ENCODE results near the gene GSN.

GSN gene

DNA sequence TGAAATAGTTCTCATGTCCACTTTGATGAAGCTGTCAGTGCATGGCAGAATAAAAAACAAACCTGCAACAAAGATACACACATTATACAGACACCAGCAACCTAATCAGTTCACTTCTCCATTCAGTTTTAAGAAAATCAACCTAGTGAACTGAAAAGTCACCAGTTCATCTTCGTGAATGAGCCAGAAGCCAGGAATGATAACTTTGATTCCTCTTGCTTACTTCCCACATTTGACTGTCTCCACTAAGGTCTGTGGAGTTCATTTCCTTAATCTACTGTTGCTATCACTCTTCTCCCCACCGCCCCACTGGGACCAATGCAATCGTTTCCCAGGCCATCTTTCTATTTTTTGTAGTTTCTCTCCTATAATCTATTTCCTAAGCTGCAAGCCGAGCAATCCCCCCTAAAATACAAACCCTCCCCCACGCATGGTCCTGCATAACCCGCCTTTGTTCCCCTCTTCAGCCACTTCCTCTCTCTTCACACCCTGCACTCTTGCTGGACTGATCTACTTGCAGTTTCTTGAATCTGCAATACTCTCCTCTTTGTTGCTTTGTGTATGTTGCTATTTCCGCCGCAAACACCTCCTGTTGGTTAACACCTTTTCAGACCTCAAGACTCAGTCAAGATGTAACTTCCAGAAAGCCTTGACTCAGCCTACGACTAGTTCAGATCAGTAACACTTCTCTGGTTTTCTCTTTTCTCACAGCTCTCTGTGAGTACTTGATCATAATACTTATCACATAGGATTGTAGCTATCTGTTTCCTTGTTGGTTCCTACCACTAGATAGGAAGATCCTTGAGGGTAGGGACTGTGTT lies 85.5 kb downstream of the GSN start:
- peak; percentile 22 to 31 for DNase-seq (ENCODE audit: low read depth in 2 of 2)

DNA sequence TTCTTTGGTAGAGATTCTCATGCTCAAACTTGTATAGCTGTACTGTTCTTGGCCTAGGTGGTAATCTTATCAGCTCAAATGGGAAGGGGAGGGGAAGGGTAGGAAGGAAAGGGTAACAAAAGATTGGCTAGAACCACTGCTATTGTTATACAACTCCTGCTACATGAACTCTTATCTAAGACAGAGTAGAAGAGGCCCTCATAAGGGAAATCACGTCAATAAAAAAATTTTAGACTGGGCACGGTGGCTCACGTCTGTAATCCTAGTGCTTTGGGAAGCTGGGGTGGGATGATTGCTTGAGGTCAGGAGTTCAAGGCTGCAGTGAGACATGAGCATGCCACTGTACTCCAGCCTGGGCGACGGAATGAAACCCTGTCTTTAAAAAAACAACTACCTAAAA lies 86.2 kb downstream of the GSN start:
- DNase-seq (ENCODE audit: low read depth in 2 of 2): no peak

- no peak for DNase-seq (ENCODE audit: low read depth in 2 of 2)
These were observed 86.8 kb downstream of the GSN start for GRCh38 chr9:121354762-121355161.

DNA sequence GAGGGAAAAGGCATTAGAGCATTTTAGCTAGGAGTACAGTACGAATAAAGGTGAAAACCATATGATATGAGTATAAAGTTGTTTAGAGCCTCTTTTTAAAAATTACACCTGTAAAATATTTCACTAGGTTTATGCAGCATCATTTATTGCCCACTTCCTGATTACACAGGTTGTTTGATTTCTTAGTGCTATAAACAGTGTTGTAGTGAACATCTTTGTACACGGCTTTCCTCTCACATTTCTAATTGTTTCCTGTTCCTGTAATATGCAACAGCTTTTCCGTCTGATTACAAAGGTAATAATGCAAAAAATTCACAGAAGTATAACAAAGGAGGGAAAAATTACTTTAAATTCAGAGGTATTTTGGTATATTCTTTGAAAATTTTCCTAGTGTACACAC lies 89.0 kb downstream of the GSN start:
- no peak for DNase-seq (ENCODE audit: low read depth in 2 of 2)

- DNase-seq (ENCODE audit: low read depth in 2 of 2): no peak
These were observed 90.8 kb downstream of the GSN start for GRCh38 chr9:121358751-121359150.

DNA sequence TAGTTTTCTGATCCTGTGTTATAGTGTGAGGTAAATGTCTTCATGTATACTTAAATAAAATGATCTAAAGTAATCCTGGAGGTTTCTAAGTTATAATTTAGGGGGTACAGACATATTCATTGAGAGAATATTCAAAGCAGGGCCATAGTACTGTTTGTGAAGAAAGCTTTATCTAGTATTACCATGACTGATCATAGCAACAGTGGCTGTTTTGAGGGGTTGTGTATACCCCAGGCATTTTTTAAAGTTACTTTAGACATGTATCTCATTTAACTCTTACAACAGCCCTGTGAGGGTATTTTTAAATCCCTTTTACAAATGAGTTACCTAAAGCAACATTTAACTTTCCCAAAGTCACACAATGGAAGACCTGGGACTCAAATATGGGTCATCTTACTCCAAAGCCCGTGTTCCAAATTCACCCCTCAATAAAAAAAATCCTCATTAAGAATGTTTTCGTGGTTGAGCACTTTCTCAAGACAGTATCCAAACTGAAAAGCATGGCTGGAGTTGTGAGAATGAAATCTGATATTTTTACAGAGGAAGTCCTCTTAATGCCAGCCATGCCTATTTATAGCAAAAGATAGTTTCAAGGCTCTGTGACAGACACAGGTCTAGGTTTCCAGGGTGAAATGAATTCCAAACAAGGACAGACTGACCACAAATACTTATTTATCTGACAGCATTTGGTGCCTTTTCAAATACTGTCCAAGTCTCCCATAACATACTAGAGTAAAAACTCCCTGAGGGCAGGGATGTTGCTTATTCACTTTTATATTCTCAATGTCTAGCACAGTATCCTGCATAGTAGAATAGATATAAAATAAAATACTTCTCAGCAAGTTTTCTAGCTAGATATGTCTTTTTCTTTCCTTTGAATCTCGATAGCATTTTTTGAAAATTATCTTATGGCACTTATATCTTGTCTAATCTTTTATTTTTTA lies 91.7 kb downstream of the GSN start:
- DNase-seq (ENCODE audit: low read depth in 2 of 2): no peak

DNA sequence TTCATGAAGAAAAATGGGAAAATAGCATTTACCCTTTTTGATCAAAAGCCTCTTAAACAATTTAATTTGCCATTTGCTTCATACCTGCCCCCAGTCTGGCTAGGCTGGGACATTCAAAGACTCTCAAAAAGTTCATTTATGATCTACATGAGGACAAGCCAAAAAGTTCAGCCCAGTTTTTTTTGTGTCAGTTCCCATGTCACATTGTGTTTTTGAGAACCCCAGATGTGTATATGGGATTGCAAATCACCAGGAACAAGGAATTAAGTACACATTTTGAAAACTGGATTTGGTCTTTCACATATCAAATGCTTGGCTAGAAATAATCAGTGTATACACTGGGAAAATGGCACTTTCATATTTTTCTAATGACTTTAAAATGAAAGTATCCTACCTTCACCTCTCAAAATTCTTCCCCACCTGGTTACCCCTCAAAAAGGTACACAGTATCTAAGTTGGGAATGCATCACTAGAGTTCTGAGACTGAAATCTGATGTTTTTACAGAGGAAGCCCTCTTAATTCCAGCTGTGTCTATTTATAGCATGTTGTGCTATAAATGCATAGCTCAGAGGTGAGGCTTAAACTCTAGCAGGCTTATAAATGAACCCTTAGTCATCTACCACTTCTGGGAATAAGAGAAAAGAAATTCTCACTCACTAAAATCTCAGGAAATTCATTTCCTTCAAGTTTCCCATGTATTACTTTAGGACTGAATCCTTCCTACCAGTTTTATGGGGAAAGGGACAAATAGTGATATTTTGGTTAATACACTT lies 92.8 kb downstream of the GSN start:
- DNase-seq (ENCODE audit: low read depth in 2 of 2): no peak

GRCh38 chr9:121362813-121363621 lies 95.1 kb downstream of the GSN start:
- no peak for DNase-seq (ENCODE audit: low read depth in 2 of 2)

GRCh38 chr9:121363622-121363961 lies 95.6 kb downstream of the GSN start:
- DNase-seq (ENCODE audit: low read depth in 2 of 2): no peak

GRCh38 chr9:121364077-121364476 lies 96.1 kb downstream of the GSN start:
- DNase-seq (ENCODE audit: low read depth in 2 of 2): no peak

DNA sequence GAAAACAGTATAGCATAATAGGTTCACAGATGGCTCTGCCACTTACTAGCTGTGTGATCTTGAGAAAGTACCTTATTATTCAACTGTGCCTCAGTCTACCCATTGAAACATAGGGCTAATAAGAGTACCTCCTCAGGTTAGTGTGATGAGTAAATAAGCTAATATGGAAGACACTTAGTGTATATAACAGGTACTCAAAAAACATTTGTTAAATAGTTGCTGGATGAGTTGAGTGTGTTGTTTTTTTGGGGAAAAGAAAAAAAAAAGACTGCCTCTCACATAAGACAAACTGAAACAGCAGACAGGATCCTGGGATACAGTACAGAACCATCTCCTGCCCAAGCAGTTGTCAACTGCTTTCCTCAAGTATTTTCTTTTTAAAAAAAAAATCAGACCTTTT lies 96.9 kb downstream of the GSN start:
- DNase-seq (ENCODE audit: low read depth in 2 of 2): no peak

- no peak for DNase-seq (ENCODE audit: low read depth in 2 of 2)
These were observed 97.6 kb downstream of the GSN start for GRCh38 chr9:121365564-121365963.

GRCh38 chr9:121366611-121367192 lies 98.7 kb downstream of the GSN start:
- no peak for DNase-seq (ENCODE audit: low read depth in 2 of 2)

- no peak for DNase-seq (ENCODE audit: low read depth in 2 of 2)
These were observed 99.6 kb downstream of the GSN start for GRCh38 chr9:121367306-121368137.

DNA sequence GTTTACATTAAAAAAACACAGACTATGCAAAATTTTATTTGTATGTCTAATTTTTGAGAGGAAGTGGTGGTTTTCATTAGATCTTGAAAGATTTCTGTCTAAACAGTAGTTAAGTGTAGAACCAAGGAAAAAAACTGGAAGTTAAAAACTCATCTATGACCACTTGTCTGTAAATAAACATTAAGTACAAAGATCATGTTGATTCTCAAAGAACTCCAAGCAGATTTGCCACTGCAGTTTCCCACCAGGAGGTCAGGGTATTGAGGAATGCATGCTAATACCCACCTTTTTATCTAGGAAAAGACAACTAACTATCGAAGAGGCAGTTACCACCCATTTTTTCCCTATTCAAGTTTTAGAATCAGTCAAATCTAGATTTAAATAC lies 100.2 kb downstream of the GSN start:
- DNase-seq (ENCODE audit: low read depth in 2 of 2): no peak

- DNase-seq (ENCODE audit: low read depth in 2 of 2): no peak
These were observed 100.8 kb downstream of the GSN start for GRCh38 chr9:121368745-121369144.

DNA sequence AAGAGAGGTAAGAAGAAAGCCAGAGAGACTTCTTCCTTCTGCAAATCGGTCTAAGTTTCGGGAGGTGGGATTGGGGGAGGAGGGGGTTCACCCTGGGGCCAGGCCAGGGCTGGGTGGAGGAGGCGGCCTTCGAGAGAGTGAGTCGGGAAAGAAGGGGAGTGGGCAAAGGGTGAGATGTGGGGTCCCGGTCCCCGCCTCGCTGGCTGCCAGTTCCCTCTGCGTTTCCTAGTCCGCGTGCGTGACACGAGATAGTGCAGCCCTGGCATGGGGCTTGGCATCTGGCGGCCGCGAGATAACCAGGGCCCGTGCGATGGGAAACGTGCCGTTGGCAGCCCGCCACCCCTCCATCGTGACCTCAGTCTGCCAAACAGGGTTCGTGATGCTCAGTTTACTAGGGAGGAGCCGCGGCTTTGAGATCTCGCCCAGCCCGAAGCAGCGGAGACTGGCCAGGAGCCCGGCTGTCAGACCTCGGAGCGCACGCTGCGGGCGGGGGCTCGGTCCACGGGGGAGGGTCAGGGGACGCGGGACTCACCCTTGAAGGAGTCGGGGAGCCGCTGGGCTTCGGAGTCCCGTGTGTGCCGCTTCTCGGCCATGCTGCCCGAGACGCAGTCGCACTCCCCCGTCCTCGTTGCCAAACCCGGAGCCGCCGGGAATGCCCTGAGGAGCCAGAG lies 101.8 kb downstream of the GSN start, which contains the start of gene STOM:
Gene STOM, minus strand, starts transcription at position 656 of the 671 bp plus-strand sequence. Its CDS starts 63 bp downstream, at position 593.
- DNase-seq (ENCODE audit: low read depth in 2 of 2): peak; percentile 35 to 51

GRCh38 chr9:121371495-121372061 lies 103.6 kb downstream of the GSN start:
- no peak for DNase-seq (ENCODE audit: low read depth in 2 of 2)
